NCI-H345 treated with DMSO at 0.1 percent for 48 hours (cell line): Measurements from ENCODE around the gene PLA2G4A.

ENCODE experiments used
- DNase-seq: peaks from one replicate; lab custom pipeline; 2025; ENCODE audit not compliant: unreplicated experiment; lab: John Stamatoyannopoulos, UW

PLA2G4A gene

GRCh38 chr1:186831168-186831567 is 2.4 kb downstream of the PLA2G4A start:
- no peak for DNase-seq

GRCh38 chr1:186834399-186834958 is 5.7 kb downstream of the PLA2G4A start:
- no peak for DNase-seq

- DNase-seq = no peak
Observed at GRCh38 chr1:186835448-186835847, 6.7 kb downstream of the PLA2G4A start.

- DNase-seq = no peak
Observed at GRCh38 chr1:186837806-186838205, 9.1 kb downstream of the PLA2G4A start.

- DNase-seq = no peak
Observed at GRCh38 chr1:186838380-186839040, 9.8 kb downstream of the PLA2G4A start.

- no peak for DNase-seq
Observed at GRCh38 chr1:186839041-186839400, 10.3 kb downstream of the PLA2G4A start.

- no peak for DNase-seq
Observed at GRCh38 chr1:186841599-186841998, 12.8 kb downstream of the PLA2G4A start.

GRCh38 chr1:186842547-186842946 is 13.8 kb downstream of the PLA2G4A start:
- no peak for DNase-seq

GRCh38 chr1:186843226-186843625 is 14.5 kb downstream of the PLA2G4A start:
- no peak for DNase-seq

- no peak for DNase-seq
Observed at GRCh38 chr1:186843931-186844330, 15.2 kb downstream of the PLA2G4A start.

GRCh38 chr1:186845576-186846210 is 16.9 kb downstream of the PLA2G4A start:
- no peak for DNase-seq

- no peak for DNase-seq
Observed at GRCh38 chr1:186848509-186849130, 19.9 kb downstream of the PLA2G4A start.

- DNase-seq = no peak
Observed at GRCh38 chr1:186849271-186849671, 20.5 kb downstream of the PLA2G4A start.

- no peak for DNase-seq
Observed at GRCh38 chr1:186849826-186850225, 21.1 kb downstream of the PLA2G4A start.

- no peak for DNase-seq
Observed at GRCh38 chr1:186854102-186854501, 25.4 kb downstream of the PLA2G4A start.

GRCh38 chr1:186858923-186859322 is 30.2 kb downstream of the PLA2G4A start:
- no peak for DNase-seq

- no peak for DNase-seq
Observed at GRCh38 chr1:186859995-186860394, 31.2 kb downstream of the PLA2G4A start.

- DNase-seq = no peak
Observed at GRCh38 chr1:186864296-186864695, 35.5 kb downstream of the PLA2G4A start.

GRCh38 chr1:186865253-186865652 is 36.5 kb downstream of the PLA2G4A start:
- DNase-seq = no peak

- no peak for DNase-seq
Observed at GRCh38 chr1:186865857-186866256, 37.1 kb downstream of the PLA2G4A start.

- no peak for DNase-seq
Observed at GRCh38 chr1:186869526-186870228, 40.9 kb downstream of the PLA2G4A start.

- DNase-seq = no peak
Observed at GRCh38 chr1:186871784-186872183, 43.0 kb downstream of the PLA2G4A start.
